HFFc6 (cell line): ENCODE results near the gene GPR176. TPM values are rescaled to one million over a fixed set of nuclear protein-coding genes. Genes with fewer than 3 reads are reported as not detected.

Experiments used
- DNase-seq: peaks from one replicate; pipeline ENCODE4 v3.0.0-alpha.2; 2018
- H3K27ac Mint-ChIP-seq: 2 replicates; pipeline ENCODE4 v1.8.0; 2020; ENCODE audit warnings: mild to moderate bottlenecking, mixed read lengths
- H3K27me3 Mint-ChIP-seq: 2 replicates; pipeline ENCODE4 v1.8.0; 2021; ENCODE audit warnings: mild to moderate bottlenecking, moderate library complexity, mixed read lengths; ENCODE audit not compliant: insufficient read depth
- H3K36me3 Mint-ChIP-seq: 2 replicates; pipeline ENCODE4 v1.8.0; 2021; ENCODE audit warnings: low read depth, mixed read lengths
- H3K4me1 Mint-ChIP-seq: 2 replicates; pipeline ENCODE4 v1.8.0; 2020; ENCODE audit warnings: low read depth, mixed read lengths
- H3K4me3 Mint-ChIP-seq: 2 replicates; pipeline ENCODE4 v1.8.0; 2020; ENCODE audit warnings: mild to moderate bottlenecking, moderate library complexity, mixed read lengths
- H3K9me3 Mint-ChIP-seq: 2 replicates; pipeline ENCODE4 v1.8.0; 2020; ENCODE audit warnings: mild to moderate bottlenecking, mixed read lengths
- CTCF ChIP-seq: fragments of 200-600 bp; sonication (generic); IDR thresholded peaks from 2 replicates; pipeline ENCODE4 v1.5.0; 2021; ENCODE audit warnings: antibody characterized with exemption, mild to moderate bottlenecking
- total RNA-seq, 6 experiments: library from RNA; stranded (reverse); fragmentation: NEBNext Ultra II Directional; extraction: Animal tissue kit (Norgen Biotek cat#: 25700); gene quantifications; 2 replicates in 1 of 6; 3 replicates in 5 of 6; pipeline ENCODE4 v1.2.3, GENCODE V29; 2021

The GPR176 gene
- total RNA-seq, 6 experiments from 2014 or later: 151 to 193 (median 169) TPM

GRCh38 chr15:39919411-39919747 is 687 bp downstream of the GPR176 start:
- peak overlapping the region; percentile 93 for H3K4me3 Mint-ChIP-seq
- no peaks in the 10 kb centered on the region for H3K9me3 Mint-ChIP-seq
- DNase-seq: no peak
- peaks cover 2% of the 10 kb centered on the region; the same call in 1 of the 2 replicates for H3K27me3 Mint-ChIP-seq
- H3K36me3 Mint-ChIP-seq: peaks cover 42% of the 10 kb centered on the region
- TF ChIP-seq CTCF: no peak
- peaks cover 55% of the 10 kb centered on the region for H3K4me1 Mint-ChIP-seq
- peak overlapping the region; percentile 96 for H3K27ac Mint-ChIP-seq

GRCh38 chr15:39918688-39919385 is 1.2 kb downstream of the GPR176 start:
- no peaks in the 10 kb centered on the region for H3K9me3 Mint-ChIP-seq
- H3K36me3 Mint-ChIP-seq: peaks cover 42% of the 10 kb centered on the region
- peak overlapping the region; percentile 93 for H3K4me3 Mint-ChIP-seq
- DNase-seq: peak; percentile 95
- peaks cover 2% of the 10 kb centered on the region; the same call in 1 of the 2 replicates for H3K27me3 Mint-ChIP-seq
- H3K27ac Mint-ChIP-seq: peak overlapping the region; percentile 96
- no peak for TF ChIP-seq CTCF
- H3K4me1 Mint-ChIP-seq: peaks cover 55% of the 10 kb centered on the region

- Mint-ChIP-seq H3K36me3 (peaks cover 57% of the 10 kb centered on the region), H3K9me3 (no peaks in the 10 kb centered on the region), H3K4me1 (peaks cover 64% of the 10 kb centered on the region), H3K4me3 (no peak overlapping the region), H3K27me3 (peaks cover 2% of the 10 kb centered on the region), H3K27ac (no peak overlapping the region; the same call in 1 of the 2 replicates)
- no peak for TF ChIP-seq CTCF
- DNase-seq: no peak
Measured at GRCh38 chr15:39914977-39915376, 5.1 kb downstream of the GPR176 start.

- Mint-ChIP-seq H3K27me3 (no peaks in the 10 kb centered on the region; the same call in 1 of the 2 replicates), H3K9me3 (no peaks in the 10 kb centered on the region), H3K4me3 (peak overlapping the region; percentile 10; the same call in 1 of the 2 replicates), H3K36me3 (peaks cover 43% of the 10 kb centered on the region), H3K27ac (peak overlapping the region; percentile 90), H3K4me1 (peaks cover 82% of the 10 kb centered on the region)
- TF ChIP-seq CTCF: no peak
- DNase-seq: no peak
Measured at GRCh38 chr15:39909007-39909406, 11.1 kb downstream of the GPR176 start.

- Mint-ChIP-seq H3K4me1 (peaks cover 86% of the 10 kb centered on the region), H3K27me3 (no peaks in the 10 kb centered on the region; the same call in 1 of the 2 replicates), H3K4me3 (peak overlapping the region; percentile 71), H3K36me3 (peaks cover 50% of the 10 kb centered on the region), H3K9me3 (no peaks in the 10 kb centered on the region), H3K27ac (peak overlapping the region; percentile 90)
- peak; percentile 88 for DNase-seq
- TF ChIP-seq CTCF: no peak
Measured at GRCh38 chr15:39908186-39908585, 11.9 kb downstream of the GPR176 start.
